ENCODE data around the gene APC. TPM values are rescaled to one million over a fixed set of nuclear protein-coding genes. Genes with fewer than 3 reads are reported as not detected.

The APC gene
- total RNA-seq = 10 to 100 TPM; 23.9 to 24.8 TPM

- POLR2A ChIA-PET = no interaction called here
Observed at GRCh38 chr5:112737463-112738190, at the start of gene APC. TSS of gene APC (plus strand) at chr5:112737885. CDS start at chr5:112754891, 17,006 bp downstream.

GRCh38 chr5:112689155-112689909, 48.4 kb upstream of the APC start:
- ChIA-PET CTCF (interaction anchor here (0.5 to 1.9 kb wide), 2 partner anchors 35 to 68 kb away, joined by 3 to 5 read pairs; no protein-coding TSS in a partner anchor), POLR2A (no interaction called here)

More at GRCh38 chr5:112737463-112738190, at the start of gene APC:
- CTCF ChIA-PET = interaction anchor here (0.7 to 1.1 kb wide), 3 partner anchors 20 to 187 kb away, joined by 3 read pairs; no protein-coding TSS in a partner anchor

- POLR2A ChIA-PET = no interaction called here
- CTCF ChIA-PET = interaction anchor here (0.6 to 1.9 kb wide), 3 partner anchors 20 to 69 kb away, joined by 3 to 5 read pairs (median 4); no protein-coding TSS in a partner anchor
Observed at GRCh38 chr5:112690605-112691338, 46.9 kb upstream of the APC start.

- ChIA-PET CTCF (interaction anchor here (0.6 to 1.9 kb wide), 3 partner anchors 21 to 68 kb away, joined by 3 to 5 read pairs (median 4); no protein-coding TSS in a partner anchor), POLR2A (no interaction called here)
Observed at GRCh38 chr5:112691339-112691680, 46.4 kb upstream of the APC start.

GRCh38 chr5:112691758-112692157, 45.9 kb upstream of the APC start:
- CTCF ChIA-PET = interaction anchor here (1.0 to 1.3 kb wide), 2 partner anchors 21 to 24 kb away, joined by 3 to 4 read pairs; no protein-coding TSS in a partner anchor
- POLR2A ChIA-PET = no interaction called here

GRCh38 chr5:112692472-112692871, 45.2 kb upstream of the APC start:
- ChIA-PET POLR2A (no interaction called here), CTCF (interaction anchor here (0.7 to 1.0 kb wide), 2 partner anchors 24 to 228 kb away, joined by 3 read pairs; no protein-coding TSS in a partner anchor)

- CTCF ChIA-PET = interaction anchor here (0.7 kb wide), 1 partner anchor 227 kb away, joined by 3 read pairs; no protein-coding TSS in a partner anchor
- POLR2A ChIA-PET = no interaction called here
Observed at GRCh38 chr5:112693301-112693700, 44.4 kb upstream of the APC start.

GRCh38 chr5:112694853-112695709, 42.6 kb upstream of the APC start:
- POLR2A ChIA-PET = no interaction called here
- CTCF ChIA-PET = no interaction called here

GRCh38 chr5:112696786-112697185, 40.9 kb upstream of the APC start:
- POLR2A ChIA-PET = no interaction called here

GRCh38 chr5:112697322-112697721, 40.4 kb upstream of the APC start:
- ChIA-PET CTCF (interaction anchor here (0.7 kb wide), 1 partner anchor 19 kb away, joined by 4 read pairs; no protein-coding TSS in a partner anchor), POLR2A (interaction anchor here (0.7 kb wide), 1 partner anchor 322 kb away, joined by 5 read pairs; no protein-coding TSS in a partner anchor)

More at GRCh38 chr5:112696786-112697185, 40.9 kb upstream of the APC start:
- CTCF ChIA-PET = no interaction called here

GRCh38 chr5:112697833-112698232, 39.9 kb upstream of the APC start:
- CTCF ChIA-PET = interaction anchor here (0.7 kb wide), 1 partner anchor 19 kb away, joined by 4 read pairs; no protein-coding TSS in a partner anchor
- POLR2A ChIA-PET = interaction anchor here (0.7 kb wide), 1 partner anchor 321 kb away, joined by 5 read pairs; no protein-coding TSS in a partner anchor

GRCh38 chr5:112703866-112704820, 33.5 kb upstream of the APC start:
- CTCF ChIA-PET = no interaction called here
- POLR2A ChIA-PET = no interaction called here

- ChIA-PET CTCF (interaction anchor here (0.5 kb wide), 1 partner anchor 219 kb away, joined by 3 read pairs; no protein-coding TSS in a partner anchor), POLR2A (no interaction called here)
Observed at GRCh38 chr5:112706446-112707016, 31.2 kb upstream of the APC start.

GRCh38 chr5:112707187-112708102, 30.2 kb upstream of the APC start:
- ChIA-PET POLR2A (interaction anchor here (0.6 to 1.3 kb wide), 3 partner anchors 82 to 587 kb away, joined by 3 to 5 read pairs (median 4); partner anchors contain the start of gene DCP2), CTCF (interaction anchor here (1.5 kb wide), 1 partner anchor 29 kb away, joined by 3 read pairs; no protein-coding TSS in a partner anchor)

- CTCF ChIA-PET = interaction anchor here (1.5 kb wide), 1 partner anchor 29 kb away, joined by 3 read pairs; no protein-coding TSS in a partner anchor
- POLR2A ChIA-PET = interaction anchor here (0.6 to 1.3 kb wide), 3 partner anchors 82 to 586 kb away, joined by 3 to 5 read pairs (median 4); partner anchors contain the start of gene DCP2
Observed at GRCh38 chr5:112708103-112708622, 29.5 kb upstream of the APC start.
